ENCODE measurements around the gene PLEKHH2. TPM values are rescaled to one million over a fixed set of nuclear protein-coding genes. Genes with fewer than 3 reads are reported as not detected.

The PLEKHH2 gene
- total and polyA plus RNA-seq, 4 donors: 9.0 to 19.8 (median 15.5) TPM

DNA sequence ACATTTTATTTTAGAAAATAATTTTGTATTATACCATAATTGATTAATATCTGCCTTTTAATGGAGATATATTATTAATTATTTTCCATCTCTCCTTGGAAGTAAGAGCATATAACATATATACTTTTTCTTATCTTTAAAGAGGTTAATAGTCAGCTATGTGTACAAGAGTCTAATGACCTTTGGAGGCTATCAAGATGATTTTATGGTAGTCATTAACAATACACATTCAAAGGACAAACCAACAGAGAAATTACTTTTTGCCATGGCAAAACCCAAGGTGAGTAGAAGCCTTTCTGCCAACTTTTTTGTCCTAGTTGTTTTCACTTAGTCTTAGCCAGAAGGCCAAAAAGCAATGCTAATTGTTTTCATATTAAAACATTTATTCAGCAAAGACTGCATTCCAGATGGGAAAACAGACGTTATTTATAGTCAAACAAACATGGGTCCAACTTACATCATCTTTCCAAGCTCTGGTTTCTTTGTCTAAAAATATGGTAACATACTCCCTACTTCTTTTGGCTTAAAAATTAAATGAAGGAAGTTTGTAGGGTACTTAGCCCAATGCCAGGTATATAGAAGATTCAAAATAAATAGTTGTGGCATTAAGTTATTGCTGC, 127.1 kb downstream of the PLEKHH2 start:
- no peaks in the 10 kb centered on the region for H3K9me3 ChIP-seq (ENCODE audit: control insufficient read depth, insufficient read depth, low read length)
- no peak overlapping the region for H3K4me3 ChIP-seq (ENCODE audit: low read depth, low read length)
- no peak overlapping the region for H3K27ac ChIP-seq (ENCODE audit: low read depth, low read length)
- no peaks in the 10 kb centered on the region for H3K4me1 ChIP-seq (ENCODE audit: control insufficient read depth, insufficient read depth, low read length)
- DNase-seq (ENCODE audit: low read depth in 4 of 6, low spot score in 6 of 6): peak in 1 of 6 donors; percentile 91
- H3K36me3 ChIP-seq (ENCODE audit: control insufficient read depth, insufficient read depth, low read length): no peaks in the 10 kb centered on the region
- no peaks in the 10 kb centered on the region for H3K27me3 ChIP-seq (ENCODE audit: control insufficient read depth, insufficient read depth, low read length)
- no CpG with 5 or more reads among the region's 1 CpG for WGBS (ENCODE audit: insufficient coverage)

- no peaks in the 10 kb centered on the region for H3K9me3 ChIP-seq (ENCODE audit: control insufficient read depth, insufficient read depth, low read length)
- H3K27ac ChIP-seq (ENCODE audit: low read depth, low read length): no peak overlapping the region
- H3K4me1 ChIP-seq (ENCODE audit: control insufficient read depth, insufficient read depth, low read length): no peaks in the 10 kb centered on the region
- 100% methylated on average over 2 of the region's 4 CpGs for WGBS (ENCODE audit: insufficient coverage)
- H3K4me3 ChIP-seq (ENCODE audit: low read depth, low read length): no peak overlapping the region
- no peaks in the 10 kb centered on the region for H3K27me3 ChIP-seq (ENCODE audit: control insufficient read depth, insufficient read depth, low read length)
- DNase-seq (ENCODE audit: low read depth in 4 of 6, low spot score in 6 of 6): no peak
- H3K36me3 ChIP-seq (ENCODE audit: control insufficient read depth, insufficient read depth, low read length): no peaks in the 10 kb centered on the region
Observed at GRCh38 chr2:43766006-43766405, 128.9 kb downstream of the PLEKHH2 start.

- H3K27me3 ChIP-seq (ENCODE audit: control insufficient read depth, insufficient read depth, low read length): no peaks in the 10 kb centered on the region
- H3K36me3 ChIP-seq (ENCODE audit: control insufficient read depth, insufficient read depth, low read length): peaks cover 5% of the 10 kb centered on the region
- no peaks in the 10 kb centered on the region for H3K4me1 ChIP-seq (ENCODE audit: control insufficient read depth, insufficient read depth, low read length)
- 0% methylated on average over 22 of the region's 31 CpGs for WGBS (ENCODE audit: insufficient coverage)
- no peaks in the 10 kb centered on the region for H3K9me3 ChIP-seq (ENCODE audit: control insufficient read depth, insufficient read depth, low read length)
- peak within 1 kb of the TSS; percentile 92 for H3K4me3 ChIP-seq (ENCODE audit: low read depth, low read length)
- peak within 1 kb of the TSS; percentile 88 for H3K27ac ChIP-seq (ENCODE audit: low read depth, low read length)
- peak; percentile 81 to 98 (median 88) for DNase-seq (ENCODE audit: low read depth in 4 of 6, low spot score in 6 of 6)
Observed at GRCh38 chr2:43773876-43774613, 137.0 kb downstream of the PLEKHH2 start, which contains the start of gene DYNC2LI1. Gene DYNC2LI1, plus strand, starts transcription at chr2:43774039. Its CDS starts 100 bp downstream, at chr2:43774139.

DNA sequence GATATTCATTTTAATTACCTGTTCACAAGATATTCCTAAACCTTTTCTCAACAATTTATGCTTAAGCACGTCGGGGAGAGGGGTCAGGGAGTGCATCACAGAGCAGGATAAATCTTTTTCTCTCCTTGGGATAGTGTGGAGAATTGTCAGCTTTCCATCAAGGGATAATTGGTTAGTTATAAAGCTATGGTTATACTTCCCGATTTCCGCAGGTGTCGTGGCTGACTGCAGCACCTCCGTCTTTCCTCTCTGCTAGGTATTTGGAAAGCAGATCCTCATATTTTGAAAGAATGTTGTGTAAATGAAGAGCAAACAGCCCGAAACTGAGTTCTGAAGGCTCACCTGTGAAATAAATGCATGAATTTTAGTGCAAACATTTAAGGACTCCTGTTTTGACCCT, 137.6 kb downstream of the PLEKHH2 start:
- DNase-seq (ENCODE audit: low read depth in 4 of 6, low spot score in 6 of 6): peak in 1 of 6 donors; percentile 19
- WGBS (ENCODE audit: insufficient coverage): 82% methylated on average over 3 of the region's 7 CpGs
- no peaks in the 10 kb centered on the region for H3K4me1 ChIP-seq (ENCODE audit: control insufficient read depth, insufficient read depth, low read length)
- H3K27ac ChIP-seq (ENCODE audit: low read depth, low read length): peak overlapping the region; percentile 88
- peak overlapping the region; percentile 92 for H3K4me3 ChIP-seq (ENCODE audit: low read depth, low read length)
- peaks cover 5% of the 10 kb centered on the region for H3K36me3 ChIP-seq (ENCODE audit: control insufficient read depth, insufficient read depth, low read length)
- no peaks in the 10 kb centered on the region for H3K27me3 ChIP-seq (ENCODE audit: control insufficient read depth, insufficient read depth, low read length)
- H3K9me3 ChIP-seq (ENCODE audit: control insufficient read depth, insufficient read depth, low read length): no peaks in the 10 kb centered on the region

DNA sequence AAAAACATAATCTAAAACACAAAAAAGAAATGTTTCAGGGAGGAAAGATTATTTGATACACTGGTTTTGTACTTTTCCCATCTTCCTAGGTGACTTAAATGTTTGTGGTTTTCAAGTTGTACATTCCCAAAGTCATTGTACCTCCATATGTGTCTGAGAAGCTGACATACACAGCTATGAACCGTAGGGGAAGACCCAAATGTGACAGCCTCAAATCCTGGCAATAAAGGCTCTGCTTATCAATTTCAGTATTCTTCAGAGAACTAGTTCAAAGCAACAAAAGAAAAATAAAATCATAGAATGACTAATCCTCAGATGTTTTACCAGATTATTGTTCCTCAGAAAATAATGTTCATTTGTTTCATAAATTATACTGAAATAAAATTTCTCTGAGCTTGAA, 139.3 kb downstream of the PLEKHH2 start:
- no peak for DNase-seq (ENCODE audit: low read depth in 4 of 6, low spot score in 6 of 6)
- H3K4me3 ChIP-seq (ENCODE audit: low read depth, low read length): no peak overlapping the region
- no CpG with 5 or more reads among the region's 1 CpG for WGBS (ENCODE audit: insufficient coverage)

DNA sequence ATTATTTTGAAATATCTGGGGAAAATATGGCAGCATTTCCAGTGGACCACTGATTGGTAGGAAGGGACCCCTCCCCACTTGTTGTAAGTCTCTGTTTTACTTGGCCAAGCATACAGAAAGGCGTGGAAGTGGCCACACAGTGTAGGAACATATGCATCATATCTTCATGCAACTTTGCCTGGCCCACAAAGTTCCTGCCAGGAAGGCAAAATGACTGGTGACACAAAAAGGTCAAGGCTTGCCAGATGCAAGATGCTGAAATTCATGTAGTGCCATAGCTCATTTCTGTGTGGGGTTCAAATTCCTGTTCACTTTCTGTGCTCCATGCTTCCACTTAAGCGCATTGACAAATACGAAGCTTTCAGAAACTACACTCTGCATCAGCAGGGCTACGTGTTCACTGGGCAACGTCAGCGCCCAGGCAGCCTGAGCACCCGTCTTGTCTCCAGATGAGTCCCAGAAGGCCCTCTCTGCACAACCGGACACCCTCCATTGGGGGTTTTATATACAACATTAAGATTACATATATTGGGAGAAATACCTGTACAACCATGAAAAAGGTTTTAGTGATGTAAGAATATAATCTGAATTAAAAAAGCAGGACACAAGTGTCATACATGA, 140.4 kb downstream of the PLEKHH2 start:
- DNase-seq (ENCODE audit: low read depth in 4 of 6, low spot score in 6 of 6): no peak
- H3K27ac ChIP-seq (ENCODE audit: low read depth, low read length): no peak overlapping the region
- H3K4me3 ChIP-seq (ENCODE audit: low read depth, low read length): no peak overlapping the region
- no peaks in the 10 kb centered on the region for H3K27me3 ChIP-seq (ENCODE audit: control insufficient read depth, insufficient read depth, low read length)
- no peaks in the 10 kb centered on the region for H3K9me3 ChIP-seq (ENCODE audit: control insufficient read depth, insufficient read depth, low read length)
- WGBS (ENCODE audit: insufficient coverage): 95% methylated on average over 3 of the region's 8 CpGs
- no peaks in the 10 kb centered on the region for H3K4me1 ChIP-seq (ENCODE audit: control insufficient read depth, insufficient read depth, low read length)
- H3K36me3 ChIP-seq (ENCODE audit: control insufficient read depth, insufficient read depth, low read length): peaks cover 5% of the 10 kb centered on the region

More for the DNA sequence above, 139.3 kb downstream of the PLEKHH2 start:
- H3K9me3 ChIP-seq (ENCODE audit: control insufficient read depth, insufficient read depth, low read length): no peaks in the 10 kb centered on the region
- H3K27me3 ChIP-seq (ENCODE audit: control insufficient read depth, insufficient read depth, low read length): no peaks in the 10 kb centered on the region
- no peak overlapping the region for H3K27ac ChIP-seq (ENCODE audit: low read depth, low read length)
- no peaks in the 10 kb centered on the region for H3K4me1 ChIP-seq (ENCODE audit: control insufficient read depth, insufficient read depth, low read length)
- H3K36me3 ChIP-seq (ENCODE audit: control insufficient read depth, insufficient read depth, low read length): peaks cover 5% of the 10 kb centered on the region

DNA sequence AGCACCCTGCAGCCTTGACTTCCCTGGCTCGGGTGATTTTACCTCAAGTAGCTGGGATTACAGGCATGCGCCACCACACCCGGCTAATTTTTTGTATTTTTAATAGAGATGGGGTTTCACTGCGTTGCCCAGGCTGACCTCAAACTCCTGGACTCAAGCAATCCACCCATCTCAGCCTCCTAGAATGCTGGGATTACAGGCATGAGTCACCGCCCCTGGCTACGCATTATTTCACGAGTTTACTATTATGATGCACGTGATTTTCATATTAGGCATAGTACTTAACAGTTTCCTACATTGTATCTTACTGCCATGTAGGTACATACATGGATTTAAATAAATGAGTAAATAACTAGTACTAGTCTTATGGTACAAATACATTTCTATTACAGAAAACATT, 141.2 kb downstream of the PLEKHH2 start:
- Histone ChIP-seq H3K4me3 (ENCODE audit: low read depth, low read length) (no peak overlapping the region), H3K9me3 (ENCODE audit: control insufficient read depth, insufficient read depth, low read length) (no peaks in the 10 kb centered on the region), H3K27ac (ENCODE audit: low read depth, low read length) (no peak overlapping the region), H3K27me3 (ENCODE audit: control insufficient read depth, insufficient read depth, low read length) (no peaks in the 10 kb centered on the region), H3K4me1 (ENCODE audit: control insufficient read depth, insufficient read depth, low read length) (no peaks in the 10 kb centered on the region), H3K36me3 (ENCODE audit: control insufficient read depth, insufficient read depth, low read length) (peaks cover 8% of the 10 kb centered on the region)
- no peak for DNase-seq (ENCODE audit: low read depth in 4 of 6, low spot score in 6 of 6)
- 100% methylated on average over 1 of the region's 8 CpGs for WGBS (ENCODE audit: insufficient coverage)

DNA sequence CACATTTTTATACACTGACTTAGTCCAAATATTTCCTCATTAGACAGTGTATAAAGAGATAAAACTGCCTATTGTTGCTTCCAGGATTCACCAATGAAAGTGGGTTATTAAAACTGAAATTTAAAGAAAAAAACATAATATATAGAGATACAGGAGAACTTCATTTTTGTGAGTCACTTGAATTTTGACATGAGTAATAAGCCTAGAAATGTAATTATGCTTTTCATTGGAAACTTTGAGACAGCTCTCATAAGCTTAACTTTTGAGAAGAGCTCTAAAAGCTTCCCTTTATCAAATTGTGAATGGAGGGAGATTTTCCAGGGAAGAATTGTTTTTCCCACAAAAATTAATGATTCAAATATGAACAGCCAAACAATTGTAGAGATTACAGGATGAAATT, 150.8 kb downstream of the PLEKHH2 start:
- Histone ChIP-seq H3K9me3 (ENCODE audit: control insufficient read depth, insufficient read depth, low read length) (no peaks in the 10 kb centered on the region), H3K36me3 (ENCODE audit: control insufficient read depth, insufficient read depth, low read length) (peaks cover 17% of the 10 kb centered on the region), H3K27ac (ENCODE audit: low read depth, low read length) (no peak overlapping the region), H3K27me3 (ENCODE audit: control insufficient read depth, insufficient read depth, low read length) (no peaks in the 10 kb centered on the region), H3K4me3 (ENCODE audit: low read depth, low read length) (no peak overlapping the region), H3K4me1 (ENCODE audit: control insufficient read depth, insufficient read depth, low read length) (no peaks in the 10 kb centered on the region)
- no peak for DNase-seq (ENCODE audit: low read depth in 4 of 6, low spot score in 6 of 6)

- DNase-seq (ENCODE audit: low read depth in 4 of 6, low spot score in 6 of 6): no peak
- WGBS (ENCODE audit: insufficient coverage): no CpG with 5 or more reads among the region's 1 CpG
- H3K36me3 ChIP-seq (ENCODE audit: control insufficient read depth, insufficient read depth, low read length): peaks cover 17% of the 10 kb centered on the region
Observed at GRCh38 chr2:43788646-43789045, 151.6 kb downstream of the PLEKHH2 start.

More at GRCh38 chr2:43788646-43789045, 151.6 kb downstream of the PLEKHH2 start:
- Histone ChIP-seq H3K27ac (ENCODE audit: low read depth, low read length) (no peak overlapping the region), H3K4me3 (ENCODE audit: low read depth, low read length) (no peak overlapping the region), H3K9me3 (ENCODE audit: control insufficient read depth, insufficient read depth, low read length) (no peaks in the 10 kb centered on the region), H3K4me1 (ENCODE audit: control insufficient read depth, insufficient read depth, low read length) (no peaks in the 10 kb centered on the region), H3K27me3 (ENCODE audit: control insufficient read depth, insufficient read depth, low read length) (no peaks in the 10 kb centered on the region)
